ENCODE data around the gene C16orf96. TPM values are rescaled to one million over a fixed set of nuclear protein-coding genes. Genes with fewer than 3 reads are reported as not detected.

The C16orf96 gene
- total RNA-seq, 1 donor from 2014 or later = 0.05 TPM

- DNase-seq (ENCODE audit: missing footprints) (no peak), ATAC-seq (no peak)
- intact Hi-C loops (cut with DNase I) = no loop called here
Measured at GRCh38 chr16:4591191-4591590, 35.1 kb downstream of the C16orf96 start.

GRCh38 chr16:4591706-4592470 is 35.7 kb downstream of the C16orf96 start:
- ATAC-seq (no peak), DNase-seq (ENCODE audit: missing footprints) (no peak)
- intact Hi-C loops (cut with DNase I) = no loop called here

GRCh38 chr16:4593086-4593485 is 36.9 kb downstream of the C16orf96 start:
- intact Hi-C loops (cut with DNase I) = no loop called here
- no peak for DNase-seq (ENCODE audit: missing footprints)
- ATAC-seq = no peak

- DNase-seq (ENCODE audit: missing footprints) (no peak), ATAC-seq (no peak)
- intact Hi-C loops (cut with DNase I) = no loop called here
Measured at GRCh38 chr16:4594433-4595410, 38.6 kb downstream of the C16orf96 start.

- intact Hi-C loops (cut with DNase I) = no loop called here
- ATAC-seq = no peak
- no peak for DNase-seq (ENCODE audit: missing footprints)
Measured at GRCh38 chr16:4597174-4597573, 41.0 kb downstream of the C16orf96 start.

GRCh38 chr16:4599037-4599436 is 42.9 kb downstream of the C16orf96 start:
- DNase-seq (ENCODE audit: missing footprints) = no peak
- no peak for ATAC-seq
- intact Hi-C loops (cut with DNase I) = no loop called here

GRCh38 chr16:4599545-4599944 is 43.4 kb downstream of the C16orf96 start:
- no peak for ATAC-seq

GRCh38 chr16:4601036-4601863 is 45.1 kb downstream of the C16orf96 start:
- DNase-seq (ENCODE audit: missing footprints) (no peak), ATAC-seq (peak; percentile 49)
- intact Hi-C loops (cut with DNase I) = no loop called here

More at GRCh38 chr16:4599545-4599944, 43.4 kb downstream of the C16orf96 start:
- DNase-seq (ENCODE audit: missing footprints) = no peak
- intact Hi-C loops (cut with DNase I) = no loop called here

GRCh38 chr16:4601864-4602186 is 45.7 kb downstream of the C16orf96 start:
- intact Hi-C loops (cut with DNase I) = no loop called here
- DNase-seq (ENCODE audit: missing footprints) (no peak), ATAC-seq (no peak)

- ATAC-seq (no peak), DNase-seq (ENCODE audit: missing footprints) (no peak)
- intact Hi-C loops (cut with DNase I) = no loop called here
Measured at GRCh38 chr16:4602331-4602730, 46.2 kb downstream of the C16orf96 start.

GRCh38 chr16:4603624-4604170 is 47.6 kb downstream of the C16orf96 start:
- intact Hi-C loops (cut with DNase I) = no loop called here
- ATAC-seq = no peak
- no peak for DNase-seq (ENCODE audit: missing footprints)

GRCh38 chr16:4604401-4604800 is 48.3 kb downstream of the C16orf96 start:
- ATAC-seq (no peak), DNase-seq (ENCODE audit: missing footprints) (no peak)
- intact Hi-C loops (cut with DNase I) = no loop called here

- DNase-seq (ENCODE audit: missing footprints) = no peak
- ATAC-seq = no peak
- intact Hi-C loops (cut with DNase I) = no loop called here
Measured at GRCh38 chr16:4606354-4606753, 50.2 kb downstream of the C16orf96 start.

- ATAC-seq = no peak
- intact Hi-C loops (cut with DNase I) = no loop called here
- DNase-seq (ENCODE audit: missing footprints) = no peak
Measured at GRCh38 chr16:4607841-4608703, 51.9 kb downstream of the C16orf96 start.

GRCh38 chr16:4608704-4608980 is 52.5 kb downstream of the C16orf96 start:
- intact Hi-C loops (cut with DNase I) = no loop called here
- ATAC-seq = no peak
- no peak for DNase-seq (ENCODE audit: missing footprints)

- intact Hi-C loops (cut with DNase I) = no loop called here
- ATAC-seq (no peak), DNase-seq (ENCODE audit: missing footprints) (no peak)
Measured at GRCh38 chr16:4609200-4610010, 53.3 kb downstream of the C16orf96 start.
